ENCODE results near the gene ALPG. TPM values are rescaled to one million over a fixed set of nuclear protein-coding genes. Genes with fewer than 3 reads are reported as not detected.
A peak's percentile ranks its signal among the peaks of the same experiment; 100 is the strongest.

ALPG gene
- total and polyA plus RNA-seq, 2 of the 4 experiments (the other 2 are of a cell fraction): not detected

- ATAC-seq (ENCODE audit: low read depth): peak; percentile 40; the same call in 1 of the 2 replicates
- no peak overlapping the region for H2AK5ac ChIP-seq (ENCODE audit: low read depth, low read length)
- no peak overlapping the region for H3K27ac ChIP-seq (ENCODE audit: insufficient read depth, low read length)
- no peak overlapping the region for H4K5ac ChIP-seq (ENCODE audit: low read depth, low read length)
- no peaks in the 10 kb centered on the region for H3K79me1 ChIP-seq (ENCODE audit: low read depth in 1 of 2, low read length in 2 of 2)
- H2BK20ac ChIP-seq (ENCODE audit: low read depth, low read length): no peak overlapping the region
- POLR2A ChIA-PET (ENCODE audit: unreplicated experiment): no interaction called here
- in situ Hi-C loops (cut with MboI; ENCODE audit: low sequenced_read_pairs): no loop called here
- no peak overlapping the region for H3K18ac ChIP-seq (ENCODE audit: low read depth, low read length)
- no peaks in the 10 kb centered on the region for H3K9me1 ChIP-seq (ENCODE audit: insufficient read depth, low read length)
- H3K27me3 ChIP-seq (ENCODE audit: control insufficient read depth, insufficient read depth, low read length): peaks cover 78% of the 10 kb centered on the region
- DNase-seq: no peak
- H3K4me1 ChIP-seq (ENCODE audit: control insufficient read depth, insufficient read depth, low read length): no peaks in the 10 kb centered on the region
- dilution Hi-C loops (cut with HindIII; ENCODE audit: low sequenced_read_pairs, unreplicated experiment): no loop called here
- no peak overlapping the region for H2BK120ac ChIP-seq (ENCODE audit: low read depth, low read length)
- no peaks in the 10 kb centered on the region; the same call in 1 of the 2 replicates for H4K20me1 ChIP-seq (ENCODE audit: insufficient read depth, low read length)
- no peak overlapping the region for H2AFZ ChIP-seq (replicated peaks; ENCODE audit: low read length, poor library complexity)
- H3K23ac ChIP-seq (ENCODE audit: low read depth, low read length): no peak overlapping the region
- no peak overlapping the region for H3K4me3 ChIP-seq (ENCODE audit: insufficient read depth, low read depth, low read length)
- no peak overlapping the region for H3K56ac ChIP-seq (ENCODE audit: extremely low read depth, insufficient read depth, low read length)
- H4K8ac ChIP-seq (ENCODE audit: low read depth in 2 of 2, low read length in 2 of 2): no peak overlapping the region
- no peak overlapping the region for H3K4me2 ChIP-seq (ENCODE audit: low read depth, low read length)
- intact Hi-C loops (cut with micrococcal nuclease): no loop called here
- CTCF ChIA-PET: no interaction called here
- H3K9ac ChIP-seq (ENCODE audit: low read depth, low read length): no peak overlapping the region
- no peaks in the 10 kb centered on the region for H3K36me3 ChIP-seq (ENCODE audit: control insufficient read depth, insufficient read depth, low read length)
- no peak overlapping the region for H2BK5ac ChIP-seq (ENCODE audit: low read depth, low read length, poor library complexity, severe bottlenecking)
- no peak overlapping the region for H3K4ac ChIP-seq (ENCODE audit: low read depth, low read length)
- H2AK9ac ChIP-seq (replicated peaks; ENCODE audit: low read depth, low read length, poor library complexity): no peak overlapping the region
- no peak overlapping the region for H2BK15ac ChIP-seq (ENCODE audit: low read depth, low read length)
- peaks cover 5% of the 10 kb centered on the region; the same call in 1 of the 2 replicates for H3K9me3 ChIP-seq (ENCODE audit: control insufficient read depth, insufficient read depth, low read length)
- BruUV-seq (replicated peaks): no TSS peak
- 1% methylated on average over 41 of the region's 79 CpGs; no CpG with 5 or more reads in 1 of the 2 experiments for WGBS, 2 experiments (ENCODE audit: extremely low coverage in 2 of 2, insufficient read length in 1 of 2)
- TF ChIP-seq USF2 (IDR thresholded peaks at IDR 0.05; ENCODE audit: low read depth, low read length) (no peak), RAD21 (IDR thresholded peaks at IDR 0.05; ENCODE audit: low read length) (no peak), RCOR1 (IDR thresholded peaks at IDR 0.05; ENCODE audit: insufficient replicate concordance, low read length) (no peak), MAZ (IDR thresholded peaks at IDR 0.05; ENCODE audit: borderline replicate concordance, low read depth, low read length) (no peak), BHLHE40 (IDR thresholded peaks at IDR 0.05; ENCODE audit: low read depth, low read length) (no peak)
- H3K14ac ChIP-seq (replicated peaks; ENCODE audit: low read depth, low read length): no peak overlapping the region
- H4K91ac ChIP-seq (ENCODE audit: insufficient read depth, low read depth, low read length): no peak overlapping the region
Observed at GRCh38 chr2:232420463-232421188, 14.0 kb downstream of the ALPG start.
